Activated T-cell treated with anti-CD3 and anti-CD28 coated beads, Interleukin-2, amount 50 U/mL, for 24 hours (primary cell): Measurements from ENCODE around the gene TMTC1.

Source experiments
- DNase-seq: peaks from one replicate; pipeline ENCODE4 v3.0.0-alpha.2; 2020
- H3K27ac Mint-ChIP-seq: 2 replicates; pipeline ENCODE4 v1.8.0; 2020; ENCODE audit warnings: mild to moderate bottlenecking, mixed read lengths
- H3K27me3 Mint-ChIP-seq: 2 replicates; pipeline ENCODE4 v1.8.0; 2020; ENCODE audit warnings: mixed read lengths
- H3K36me3 Mint-ChIP-seq: 2 replicates; pipeline ENCODE4 v1.8.0; 2020; ENCODE audit warnings: low read depth, mixed read lengths
- H3K4me1 Mint-ChIP-seq: 2 replicates; pipeline ENCODE4 v1.8.0; 2020; ENCODE audit warnings: low read depth, mixed read lengths
- H3K4me3 Mint-ChIP-seq: 2 replicates; pipeline ENCODE4 v1.8.0; 2020; ENCODE audit warnings: mild to moderate bottlenecking, moderate library complexity, mixed read lengths
- H3K9me3 Mint-ChIP-seq: 2 replicates; pipeline ENCODE4 v1.8.0; 2020; ENCODE audit warnings: mixed read lengths

Gene TMTC1

GRCh38 chr12:29739279-29739991 lies 44.3 kb downstream of the TMTC1 start:
- peaks cover 4% of the 10 kb centered on the region for H3K27me3 Mint-ChIP-seq
- no peaks in the 10 kb centered on the region for H3K4me1 Mint-ChIP-seq
- H3K27ac Mint-ChIP-seq: no peak overlapping the region
- H3K9me3 Mint-ChIP-seq: no peaks in the 10 kb centered on the region
- DNase-seq: no peak
- no peak overlapping the region for H3K4me3 Mint-ChIP-seq
- no peaks in the 10 kb centered on the region for H3K36me3 Mint-ChIP-seq

GRCh38 chr12:29738365-29738764 lies 45.4 kb downstream of the TMTC1 start:
- no peak overlapping the region for H3K4me3 Mint-ChIP-seq
- no peaks in the 10 kb centered on the region for H3K9me3 Mint-ChIP-seq
- no peaks in the 10 kb centered on the region for H3K4me1 Mint-ChIP-seq
- DNase-seq: no peak
- H3K36me3 Mint-ChIP-seq: no peaks in the 10 kb centered on the region
- no peak overlapping the region for H3K27ac Mint-ChIP-seq
- peaks cover 4% of the 10 kb centered on the region for H3K27me3 Mint-ChIP-seq

GRCh38 chr12:29737644-29738043 lies 46.1 kb downstream of the TMTC1 start:
- no peak overlapping the region for H3K4me3 Mint-ChIP-seq

GRCh38 chr12:29735604-29736003 lies 48.1 kb downstream of the TMTC1 start:
- H3K27ac Mint-ChIP-seq: no peak overlapping the region
- peaks cover 6% of the 10 kb centered on the region for H3K4me1 Mint-ChIP-seq
- no peak overlapping the region for H3K4me3 Mint-ChIP-seq
- peaks cover 4% of the 10 kb centered on the region for H3K27me3 Mint-ChIP-seq
- no peak for DNase-seq
- no peaks in the 10 kb centered on the region for H3K9me3 Mint-ChIP-seq
- no peaks in the 10 kb centered on the region for H3K36me3 Mint-ChIP-seq

More at GRCh38 chr12:29737644-29738043, 46.1 kb downstream of the TMTC1 start:
- no peak for DNase-seq
- H3K9me3 Mint-ChIP-seq: no peaks in the 10 kb centered on the region
- H3K27me3 Mint-ChIP-seq: peaks cover 4% of the 10 kb centered on the region
- H3K36me3 Mint-ChIP-seq: no peaks in the 10 kb centered on the region
- H3K4me1 Mint-ChIP-seq: peaks cover 6% of the 10 kb centered on the region
- no peak overlapping the region for H3K27ac Mint-ChIP-seq

GRCh38 chr12:29734734-29735133 lies 49.0 kb downstream of the TMTC1 start:
- H3K36me3 Mint-ChIP-seq: no peaks in the 10 kb centered on the region

GRCh38 chr12:29734305-29734704 lies 49.4 kb downstream of the TMTC1 start:
- H3K36me3 Mint-ChIP-seq: no peaks in the 10 kb centered on the region
- H3K4me3 Mint-ChIP-seq: no peak overlapping the region
- H3K4me1 Mint-ChIP-seq: peaks cover 6% of the 10 kb centered on the region
- H3K9me3 Mint-ChIP-seq: no peaks in the 10 kb centered on the region
- no peak overlapping the region for H3K27ac Mint-ChIP-seq
- DNase-seq: no peak
- H3K27me3 Mint-ChIP-seq: peaks cover 4% of the 10 kb centered on the region

More at GRCh38 chr12:29734734-29735133, 49.0 kb downstream of the TMTC1 start:
- Mint-ChIP-seq H3K9me3 (no peaks in the 10 kb centered on the region), H3K4me1 (peaks cover 6% of the 10 kb centered on the region), H3K27me3 (peaks cover 4% of the 10 kb centered on the region), H3K4me3 (no peak overlapping the region), H3K27ac (no peak overlapping the region)
- no peak for DNase-seq

- no peaks in the 10 kb centered on the region for H3K36me3 Mint-ChIP-seq
- no peak overlapping the region for H3K27ac Mint-ChIP-seq
- no peaks in the 10 kb centered on the region for H3K9me3 Mint-ChIP-seq
- H3K27me3 Mint-ChIP-seq: no peaks in the 10 kb centered on the region
- H3K4me1 Mint-ChIP-seq: peaks cover 6% of the 10 kb centered on the region
- no peak for DNase-seq
- H3K4me3 Mint-ChIP-seq: no peak overlapping the region
Measured at GRCh38 chr12:29733501-29733900, 50.2 kb downstream of the TMTC1 start.

- no peak for DNase-seq
- Mint-ChIP-seq H3K9me3 (no peaks in the 10 kb centered on the region), H3K4me3 (no peak overlapping the region), H3K4me1 (peaks cover 6% of the 10 kb centered on the region), H3K27me3 (no peaks in the 10 kb centered on the region), H3K36me3 (no peaks in the 10 kb centered on the region), H3K27ac (no peak overlapping the region)
Measured at GRCh38 chr12:29733060-29733459, 50.7 kb downstream of the TMTC1 start.

- Mint-ChIP-seq H3K36me3 (no peaks in the 10 kb centered on the region), H3K4me3 (no peak overlapping the region), H3K9me3 (no peaks in the 10 kb centered on the region), H3K27ac (no peak overlapping the region), H3K27me3 (no peaks in the 10 kb centered on the region), H3K4me1 (peaks cover 6% of the 10 kb centered on the region)
- DNase-seq: no peak
Measured at GRCh38 chr12:29732593-29732992, 51.1 kb downstream of the TMTC1 start.

GRCh38 chr12:29732191-29732590 lies 51.6 kb downstream of the TMTC1 start:
- Mint-ChIP-seq H3K4me1 (peaks cover 6% of the 10 kb centered on the region), H3K4me3 (no peak overlapping the region), H3K9me3 (no peaks in the 10 kb centered on the region), H3K36me3 (no peaks in the 10 kb centered on the region), H3K27ac (no peak overlapping the region), H3K27me3 (no peaks in the 10 kb centered on the region)
- DNase-seq: no peak

- no peak overlapping the region for H3K4me3 Mint-ChIP-seq
- no peaks in the 10 kb centered on the region for H3K36me3 Mint-ChIP-seq
- no peak overlapping the region for H3K27ac Mint-ChIP-seq
- no peak for DNase-seq
- no peaks in the 10 kb centered on the region for H3K27me3 Mint-ChIP-seq
- H3K4me1 Mint-ChIP-seq: peaks cover 6% of the 10 kb centered on the region
- no peaks in the 10 kb centered on the region for H3K9me3 Mint-ChIP-seq
Measured at GRCh38 chr12:29731591-29731990, 52.2 kb downstream of the TMTC1 start.

- no peak overlapping the region for H3K27ac Mint-ChIP-seq
- no peaks in the 10 kb centered on the region for H3K36me3 Mint-ChIP-seq
- DNase-seq: no peak
Measured at GRCh38 chr12:29730481-29730880, 53.3 kb downstream of the TMTC1 start.

GRCh38 chr12:29728030-29728429 lies 55.7 kb downstream of the TMTC1 start:
- Mint-ChIP-seq H3K27me3 (no peaks in the 10 kb centered on the region), H3K36me3 (no peaks in the 10 kb centered on the region), H3K4me1 (peaks cover 4% of the 10 kb centered on the region), H3K9me3 (no peaks in the 10 kb centered on the region), H3K4me3 (no peak overlapping the region), H3K27ac (no peak overlapping the region)
- no peak for DNase-seq

More at GRCh38 chr12:29730481-29730880, 53.3 kb downstream of the TMTC1 start:
- Mint-ChIP-seq H3K4me3 (no peak overlapping the region), H3K4me1 (peaks cover 6% of the 10 kb centered on the region), H3K9me3 (no peaks in the 10 kb centered on the region), H3K27me3 (no peaks in the 10 kb centered on the region)

- H3K4me3 Mint-ChIP-seq: no peak overlapping the region
- H3K9me3 Mint-ChIP-seq: no peaks in the 10 kb centered on the region
- H3K36me3 Mint-ChIP-seq: no peaks in the 10 kb centered on the region
- H3K27me3 Mint-ChIP-seq: no peaks in the 10 kb centered on the region
- no peak overlapping the region for H3K27ac Mint-ChIP-seq
- no peaks in the 10 kb centered on the region for H3K4me1 Mint-ChIP-seq
- DNase-seq: no peak
Measured at GRCh38 chr12:29726741-29727348, 56.9 kb downstream of the TMTC1 start.

GRCh38 chr12:29726321-29726692 lies 57.4 kb downstream of the TMTC1 start:
- Mint-ChIP-seq H3K9me3 (no peaks in the 10 kb centered on the region), H3K4me1 (no peaks in the 10 kb centered on the region), H3K36me3 (no peaks in the 10 kb centered on the region), H3K27me3 (no peaks in the 10 kb centered on the region), H3K4me3 (no peak overlapping the region), H3K27ac (no peak overlapping the region)
- no peak for DNase-seq
